H54 (cell line): Measurements from ENCODE around the gene TPCN2.

ENCODE experiments used
- DNase-seq: peaks from one replicate; pipeline ENCODE4 v3.0.0; 2011; ENCODE audit warnings: low spot score, mixed read lengths; ENCODE audit not compliant: insufficient read length
- FAIRE-seq: peaks from 3 replicates; lab custom pipeline; 2011; peaks lifted over from hg19 to GRCh38; lab: Jason Lieb, UNC
- POLR2A ChIP-seq: IDR thresholded peaks from 2 replicates; pipeline ENCODE4 v1.6.1; 2011; ENCODE audit warnings: low read depth, mild to moderate bottlenecking, low read length

Gene TPCN2

DNA sequence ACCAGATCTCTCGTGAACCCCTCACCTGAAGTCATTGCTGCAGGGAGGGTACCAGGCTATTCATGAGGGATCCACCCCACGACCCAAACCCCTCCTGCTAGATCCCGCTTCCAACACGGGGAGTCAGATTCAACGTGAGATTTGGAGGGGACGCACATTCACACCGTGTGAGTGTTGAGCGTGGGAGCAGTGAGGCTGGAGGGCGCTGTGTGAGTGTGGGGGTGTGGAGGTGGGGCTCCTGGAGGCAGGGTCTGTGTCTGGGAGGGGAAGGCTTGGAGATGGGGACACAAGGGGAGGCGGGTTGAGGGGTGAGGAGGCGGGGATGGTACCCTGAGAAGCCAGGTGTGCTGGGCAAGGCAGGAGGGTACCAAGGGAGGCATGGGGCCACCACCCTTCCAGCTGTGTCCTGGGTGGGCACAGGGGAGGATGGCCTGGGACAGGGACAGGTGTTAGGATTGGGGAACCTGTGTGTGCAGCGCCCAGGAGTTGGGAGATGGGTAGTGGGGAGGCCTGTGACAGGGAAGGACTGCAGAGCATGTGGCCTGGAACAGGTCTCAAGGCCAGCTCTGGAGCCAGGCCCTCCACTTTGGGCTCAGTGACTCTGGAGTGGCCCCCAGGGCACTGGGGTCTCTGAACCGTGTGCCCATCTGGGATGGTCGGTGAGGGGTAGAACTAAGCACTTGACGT is 13.6 kb downstream of the TPCN2 start:
- no peak for TF ChIP-seq POLR2A
- DNase-seq (no peak), FAIRE-seq (no peak)

DNA sequence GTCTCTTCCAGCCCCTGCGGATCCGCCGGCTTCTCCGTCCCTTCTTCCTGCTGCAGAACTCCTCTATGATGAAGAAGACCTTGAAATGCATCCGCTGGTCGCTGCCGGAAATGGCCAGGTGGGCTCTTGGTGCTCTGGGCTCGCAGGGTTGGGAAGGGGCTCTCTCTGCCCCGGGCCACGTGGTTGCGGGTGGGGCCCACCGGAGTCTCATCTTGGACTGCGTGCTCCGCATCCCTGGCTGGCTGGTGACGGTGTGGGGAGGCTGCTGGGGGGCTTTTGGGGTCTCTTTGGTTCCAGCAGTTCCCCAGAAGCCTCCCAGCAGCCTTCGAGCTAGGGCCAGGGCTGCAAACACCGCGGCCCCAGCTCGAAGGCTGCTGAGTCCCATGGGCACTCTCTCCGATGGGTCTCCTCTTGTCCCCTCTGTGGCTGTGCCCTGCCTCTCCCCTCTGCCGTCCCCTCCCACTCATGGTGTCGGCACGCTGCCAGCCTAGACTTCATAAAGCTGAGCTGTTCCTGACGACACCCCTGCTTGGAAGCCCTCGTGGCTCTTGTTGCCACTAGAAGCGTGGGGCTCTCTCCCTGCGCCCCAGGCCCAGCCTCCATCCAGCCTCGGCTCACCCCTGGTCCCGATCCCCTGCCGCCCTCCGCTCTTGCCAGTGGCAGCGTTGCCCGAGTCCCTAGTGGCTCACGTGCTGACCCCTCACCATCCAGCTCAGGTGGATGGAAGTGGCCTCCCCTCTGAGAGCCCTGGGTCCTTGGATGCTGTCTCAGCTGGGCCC is 14.3 kb downstream of the TPCN2 start:
- TF ChIP-seq POLR2A = no peak
- DNase-seq (no peak), FAIRE-seq (no peak)

DNA sequence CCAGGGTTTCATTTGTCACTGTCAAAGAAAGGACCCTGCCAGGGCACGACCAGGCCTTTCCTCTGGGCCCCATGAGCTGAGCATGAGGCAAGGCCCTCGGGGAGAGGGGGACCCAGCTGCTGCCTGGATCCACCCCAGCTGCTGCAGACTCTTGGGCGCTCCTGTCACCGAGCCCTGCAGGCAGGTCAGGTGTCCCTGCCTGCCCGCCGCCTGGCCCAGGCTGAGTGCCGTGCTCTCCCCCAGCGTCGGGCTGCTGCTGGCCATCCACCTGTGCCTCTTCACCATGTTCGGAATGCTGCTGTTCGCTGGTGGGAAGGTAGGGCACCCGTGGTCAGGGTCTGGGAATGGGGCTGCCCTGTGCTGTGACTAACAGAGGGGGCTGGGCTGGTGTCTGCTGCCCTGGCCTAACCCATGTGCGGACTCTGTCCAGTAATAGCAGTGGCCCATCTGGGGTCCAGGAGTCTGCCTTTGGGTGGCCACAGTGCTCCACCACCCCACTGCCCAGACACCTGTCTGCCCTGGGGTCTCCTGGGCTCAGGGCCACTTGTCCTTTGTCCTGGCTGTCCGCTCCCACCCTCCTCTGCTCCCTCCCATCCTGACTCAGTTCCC is 15.0 kb downstream of the TPCN2 start:
- DNase-seq (no peak), FAIRE-seq (no peak)
- no peak for TF ChIP-seq POLR2A

DNA sequence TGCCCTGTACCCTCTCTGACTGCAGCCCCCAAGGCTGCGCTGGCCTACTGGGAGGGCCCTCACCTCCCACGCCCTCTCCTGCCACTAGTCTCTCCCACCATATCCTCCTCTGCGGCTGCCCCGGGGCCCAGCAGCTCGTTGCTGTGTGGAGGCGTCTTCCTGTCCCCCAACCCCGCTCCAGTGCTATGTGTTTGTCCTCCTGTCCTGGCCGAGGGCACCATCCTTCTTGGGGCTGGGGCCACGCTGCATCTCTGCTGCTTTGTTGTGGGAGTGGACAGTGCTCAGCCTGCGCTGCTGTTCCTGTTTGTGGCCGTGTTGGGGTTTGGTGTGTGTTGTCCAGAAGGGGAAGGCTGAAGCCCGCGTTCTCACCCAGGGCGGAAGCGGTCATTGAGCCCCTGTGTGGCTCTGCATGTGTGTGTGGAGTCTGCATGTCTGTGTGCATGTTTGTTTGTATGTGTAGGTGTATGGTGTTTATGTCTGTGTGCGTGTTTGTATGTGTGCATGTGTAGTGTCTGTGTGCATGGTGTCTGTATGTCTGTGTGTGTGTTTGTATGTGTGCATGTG is 15.7 kb downstream of the TPCN2 start:
- no peak for DNase-seq
- TF ChIP-seq POLR2A = no peak
- no peak for FAIRE-seq

DNA sequence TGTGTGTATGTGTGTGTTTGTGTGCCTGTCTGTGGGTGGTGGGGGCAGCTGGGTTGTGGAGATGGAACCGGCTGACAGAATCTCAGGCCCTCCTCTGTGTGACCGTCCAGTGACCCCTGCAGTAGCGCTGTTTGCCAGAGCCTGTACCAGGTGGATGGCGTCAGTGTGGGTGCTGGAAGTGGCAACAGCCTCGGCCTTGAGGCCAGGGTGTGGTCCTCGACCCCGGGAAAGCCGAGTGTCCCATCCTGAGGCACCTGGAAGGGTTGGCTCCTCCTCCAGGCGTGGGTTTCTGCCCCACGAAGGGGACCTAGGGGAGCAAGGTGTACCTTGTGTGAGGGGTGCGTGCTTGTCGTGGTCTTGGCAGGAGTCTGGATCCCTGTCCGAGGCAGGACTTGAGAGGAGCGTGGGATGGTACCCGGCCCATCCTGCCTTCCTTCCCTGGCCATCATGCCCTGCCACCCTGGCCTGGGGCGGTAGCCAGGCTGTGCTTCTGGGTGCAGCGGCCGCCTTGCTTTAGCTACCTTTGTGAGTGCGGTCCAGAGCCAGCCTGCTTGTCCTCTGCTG is 16.5 kb downstream of the TPCN2 start:
- FAIRE-seq (no peak), DNase-seq (no peak)
- no peak for TF ChIP-seq POLR2A

DNA sequence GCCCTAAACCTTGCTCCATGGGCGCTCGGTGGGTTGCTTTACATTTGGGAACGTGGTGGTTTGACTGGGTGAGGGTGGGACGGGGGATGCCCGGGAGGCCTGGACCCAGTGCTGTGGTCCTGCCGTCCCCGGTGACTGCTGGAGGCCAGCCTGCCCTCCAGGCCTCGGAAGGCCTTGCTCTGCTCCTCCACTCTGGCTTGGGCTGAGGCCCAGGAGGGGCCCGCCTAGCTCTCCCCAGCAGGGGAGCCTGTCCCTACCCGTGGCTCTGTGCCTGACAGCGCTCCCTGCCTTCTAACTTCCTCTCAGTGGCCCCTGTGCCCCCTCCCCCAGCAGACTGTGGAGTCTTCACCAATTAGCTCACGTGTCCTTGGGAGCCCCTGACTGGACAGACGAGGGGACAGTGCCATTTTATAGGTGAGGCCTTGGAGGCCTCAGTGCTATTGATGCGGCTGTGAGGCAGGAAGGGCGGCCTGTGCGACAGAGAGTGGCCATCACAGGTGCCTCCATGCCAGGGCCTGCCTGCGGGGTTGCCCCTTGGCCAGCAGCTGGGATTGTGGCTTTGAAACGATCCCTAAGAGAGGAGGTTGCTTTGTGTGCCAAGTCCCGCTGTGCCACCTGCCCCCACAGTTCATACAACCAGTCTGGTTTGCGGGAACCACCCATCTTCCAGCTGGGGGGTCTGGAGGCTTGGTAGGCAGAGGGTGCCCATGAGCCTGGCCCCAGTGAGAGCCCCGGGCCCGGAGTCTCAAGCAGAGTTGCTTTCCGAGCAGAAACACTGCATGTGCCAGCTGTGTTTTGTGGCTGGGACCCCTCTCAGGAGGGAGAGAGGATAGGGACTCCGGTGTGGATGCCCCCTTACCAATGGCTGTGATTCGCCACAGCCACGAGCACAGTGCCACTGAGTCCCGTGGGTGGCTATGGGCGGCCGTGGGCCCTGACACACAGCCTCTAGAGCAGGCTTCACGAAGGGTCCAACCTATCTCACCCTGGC is 17.7 kb downstream of the TPCN2 start:
- no peak for FAIRE-seq
- no peak for TF ChIP-seq POLR2A
- DNase-seq = no peak

DNA sequence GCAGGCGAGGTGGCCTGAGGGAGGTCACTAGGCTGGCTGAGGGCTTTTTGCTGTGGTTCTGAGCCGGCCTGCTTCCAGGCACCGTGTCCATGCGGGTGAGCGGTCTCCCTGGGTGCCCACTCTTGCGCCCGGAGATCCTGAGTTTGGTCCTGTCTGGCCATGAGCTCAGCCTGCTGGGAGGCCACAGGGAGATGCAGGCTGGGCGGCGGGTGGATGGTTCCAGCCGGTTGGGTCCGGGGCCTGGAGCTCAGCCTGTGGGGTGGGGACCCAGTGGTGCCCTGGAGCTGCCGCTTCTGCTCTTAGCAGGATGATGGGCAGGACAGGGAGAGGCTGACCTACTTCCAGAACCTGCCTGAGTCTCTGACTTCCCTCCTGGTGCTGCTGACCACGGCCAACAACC is 18.5 kb downstream of the TPCN2 start:
- DNase-seq (no peak), FAIRE-seq (no peak)
- no peak for TF ChIP-seq POLR2A

DNA sequence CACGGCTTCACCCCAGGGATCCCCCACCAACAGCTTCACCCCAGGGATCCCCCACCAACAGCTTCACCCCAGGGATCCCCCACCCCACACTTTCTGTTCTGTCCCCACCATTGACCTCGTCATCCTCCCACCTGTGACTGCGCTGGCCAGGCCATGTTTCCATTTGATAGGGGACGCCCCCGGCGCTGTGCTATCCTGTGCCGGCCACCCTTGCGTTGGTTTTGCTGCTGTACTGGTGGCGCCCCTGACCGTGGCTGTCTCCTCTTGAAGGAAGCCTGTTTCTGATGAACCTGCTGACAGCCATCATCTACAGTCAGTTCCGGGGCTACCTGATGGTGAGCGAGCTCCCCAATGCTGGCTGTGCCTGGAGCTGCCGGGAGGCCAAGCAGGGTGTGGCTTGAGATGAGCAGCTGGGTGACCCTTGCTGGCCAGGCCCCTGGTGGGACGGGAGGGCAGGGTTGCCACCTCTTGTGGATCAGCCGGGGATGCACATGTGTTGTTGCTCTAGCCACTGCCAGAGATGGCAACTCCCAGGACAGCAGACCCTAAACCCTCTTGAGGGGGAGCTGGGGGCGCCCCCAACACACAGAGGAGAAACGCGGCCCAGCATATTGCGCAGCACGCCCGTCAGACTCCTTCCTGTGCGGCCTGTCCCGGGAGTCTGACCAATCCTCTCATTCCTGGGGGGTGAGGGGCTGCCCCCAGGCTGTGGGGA is 22.5 kb downstream of the TPCN2 start:
- FAIRE-seq (no peak), DNase-seq (no peak)
- no peak for TF ChIP-seq POLR2A

DNA sequence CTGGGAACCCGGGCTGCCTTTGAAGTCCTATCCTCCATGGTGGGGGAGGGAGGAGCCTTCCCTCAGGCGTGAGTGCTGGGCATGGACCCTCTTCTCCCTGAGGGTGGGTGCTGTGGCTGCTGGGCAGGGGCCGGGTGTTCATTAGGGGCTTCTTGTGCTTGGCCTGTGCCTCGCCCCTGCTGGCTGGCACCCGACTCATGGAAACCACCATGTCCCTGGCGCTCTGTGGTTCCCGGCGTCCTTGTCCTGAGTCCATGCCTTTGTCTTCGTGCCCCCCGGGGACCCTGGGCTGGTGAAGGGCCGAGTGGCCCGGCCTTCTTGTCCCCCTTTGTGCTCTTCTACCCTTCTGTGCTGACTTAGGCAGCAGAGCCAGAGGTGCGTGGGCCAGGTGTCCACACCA is 23.2 kb downstream of the TPCN2 start:
- TF ChIP-seq POLR2A = no peak
- no peak for DNase-seq
- no peak for FAIRE-seq

DNA sequence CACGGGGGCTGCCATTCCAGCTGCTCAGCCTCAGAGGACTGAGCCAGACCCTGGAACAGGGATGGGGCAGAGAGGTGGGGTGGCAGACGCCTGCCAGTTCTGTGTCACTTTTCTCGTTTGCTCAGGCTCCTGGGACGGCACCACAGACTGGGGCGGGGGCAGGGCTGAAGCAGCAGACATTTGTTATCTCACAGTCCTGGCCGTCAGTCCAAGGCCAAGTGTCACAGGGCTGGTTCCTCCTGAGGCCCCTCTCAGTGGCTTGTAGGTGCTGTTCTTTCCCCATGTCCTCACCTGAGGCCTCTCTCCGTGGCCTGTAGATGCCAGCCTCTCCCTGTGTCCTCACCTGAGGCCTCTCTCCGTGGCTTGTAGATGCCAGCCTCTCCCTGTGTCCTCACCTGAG is 24.7 kb downstream of the TPCN2 start:
- no peak for TF ChIP-seq POLR2A
- FAIRE-seq = no peak
- no peak for DNase-seq

DNA sequence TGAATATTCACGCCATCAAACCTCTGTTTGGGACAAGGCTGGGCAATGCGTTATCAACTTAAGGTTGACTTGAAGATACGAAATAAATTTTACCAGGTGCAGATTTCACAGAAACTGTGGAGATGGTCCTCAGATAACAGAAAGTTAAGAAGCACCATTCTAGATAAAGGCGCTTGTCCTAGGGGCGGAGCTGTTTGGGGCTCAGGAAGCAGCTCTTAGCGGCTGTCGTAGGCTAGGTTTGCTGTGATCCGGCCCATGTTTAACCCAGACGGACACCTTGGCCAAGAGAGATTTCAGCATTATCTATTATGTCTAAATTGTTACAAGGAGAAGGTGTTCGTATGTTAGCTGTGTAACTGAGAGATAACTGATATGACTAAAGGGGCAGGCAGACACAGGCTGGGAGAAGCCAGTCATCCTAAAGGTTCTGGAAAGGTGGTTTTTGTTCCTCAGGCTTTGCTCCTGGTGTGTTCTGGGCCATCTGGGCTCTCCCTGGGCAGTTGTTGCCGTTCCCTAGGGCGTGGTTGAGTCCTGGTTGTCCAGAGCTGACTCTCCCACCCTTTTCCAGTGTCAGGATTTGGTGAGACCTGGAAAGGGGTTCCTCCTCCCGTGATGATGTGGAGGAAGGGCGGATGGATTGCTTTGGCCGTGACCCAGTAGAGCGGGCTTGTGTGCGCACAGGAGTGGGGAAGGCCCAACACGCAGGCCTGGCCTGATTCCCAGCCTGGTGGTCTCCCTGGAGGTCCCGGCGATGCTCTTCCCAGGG is 25.8 kb downstream of the TPCN2 start:
- no peak for FAIRE-seq
- no peak for DNase-seq
- TF ChIP-seq POLR2A = no peak

DNA sequence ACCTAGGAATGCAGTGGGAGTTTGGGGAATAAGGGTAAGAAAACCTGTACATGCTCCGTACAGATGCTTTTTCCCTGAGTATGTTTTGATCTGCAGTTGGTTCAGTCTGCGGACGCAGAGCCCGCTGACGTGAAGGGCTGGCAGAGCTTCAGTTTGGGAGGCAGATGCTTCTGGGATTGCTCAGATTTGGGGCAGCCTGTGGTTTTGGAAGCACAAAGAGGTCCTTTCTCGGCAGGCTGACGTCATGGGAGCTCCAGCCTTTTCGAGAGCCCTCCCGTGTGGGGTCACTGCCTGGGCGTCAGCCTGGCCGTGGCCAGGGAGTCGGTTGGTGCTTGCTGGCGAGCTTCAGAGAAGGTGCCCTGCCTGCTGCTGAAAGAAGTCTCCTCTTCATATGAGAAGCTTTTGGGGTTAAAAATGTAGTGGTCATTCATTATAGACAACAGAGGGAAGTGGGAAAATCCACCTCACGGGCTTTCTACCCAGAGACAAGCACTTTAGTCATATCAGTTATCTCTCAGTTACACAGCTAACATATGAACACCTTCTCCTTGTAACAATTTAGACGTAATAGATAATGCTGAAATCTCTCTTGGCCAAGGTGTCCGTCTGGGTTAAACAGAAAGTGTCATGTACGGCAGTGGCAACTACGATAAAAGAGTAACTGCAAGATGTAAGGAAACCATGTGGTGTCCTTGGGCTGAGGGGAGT is 26.8 kb downstream of the TPCN2 start:
- FAIRE-seq = peak; percentile 58
- TF ChIP-seq POLR2A = no peak
- peak; percentile 93 for DNase-seq
